ENCODE measurements around the gene SH3D19. TPM values are rescaled to one million over a fixed set of nuclear protein-coding genes. Genes with fewer than 3 reads are reported as not detected.
"Not testable (repeated sequence)": the region's sequence is repeated elsewhere in the genome, so short reads cannot be mapped to it uniquely, and the experiment has no call there.

Gene SH3D19
- total and polyA plus RNA-seq, 4 donors, result 22.1 to 69.2 (median 50.8) TPM

DNA sequence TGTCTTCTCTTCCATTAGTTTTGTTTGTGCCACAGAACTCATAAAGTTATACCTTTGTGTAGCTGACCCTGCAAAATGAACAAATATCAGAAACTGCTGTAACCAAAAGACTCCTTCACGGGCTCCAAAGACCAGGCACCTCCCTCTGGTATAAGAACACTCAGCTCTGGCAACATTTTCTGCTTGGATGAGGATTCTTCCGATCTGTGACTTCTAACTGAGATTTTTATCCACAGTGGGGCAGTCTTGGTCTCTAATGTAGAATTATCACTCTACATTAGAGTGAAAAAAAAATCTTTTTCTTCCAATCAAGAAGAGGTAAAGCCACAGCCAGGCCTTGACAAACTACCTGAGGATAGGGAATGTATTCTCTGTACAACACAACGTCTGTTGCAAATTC lies 86.9 kb downstream of the SH3D19 start:
- 38 to 53% methylated on average over 3 of the region's 3 CpGs for WGBS, 2 donors
- no peak for ATAC-seq (ENCODE audit: insufficient read depth, low FRiP score)
- H3K27ac ChIP-seq (ENCODE audit: low read depth in 1 of 2, low read length in 1 of 2), result no peak overlapping the region
- peaks cover 0 to 6% (median 4%) of the 10 kb centered on the region in 5 donors for H3K4me1 ChIP-seq (ENCODE audit: control insufficient read depth in 5 of 5, insufficient read depth in 5 of 5, low read length in 5 of 5)
- H3K36me3 ChIP-seq (ENCODE audit: control insufficient read depth in 4 of 4, insufficient read depth in 4 of 4, low read length in 4 of 4), result no peaks in the 10 kb centered on the region
- no peak overlapping the region for H3K4me3 ChIP-seq
- peaks cover 0 to 1% (median 0%) of the 10 kb centered on the region in 4 donors for H3K9me3 ChIP-seq (ENCODE audit: control insufficient read depth in 4 of 4, insufficient read depth in 3 of 4, low read length in 3 of 4)
- TF ChIP-seq, protein P1, sequence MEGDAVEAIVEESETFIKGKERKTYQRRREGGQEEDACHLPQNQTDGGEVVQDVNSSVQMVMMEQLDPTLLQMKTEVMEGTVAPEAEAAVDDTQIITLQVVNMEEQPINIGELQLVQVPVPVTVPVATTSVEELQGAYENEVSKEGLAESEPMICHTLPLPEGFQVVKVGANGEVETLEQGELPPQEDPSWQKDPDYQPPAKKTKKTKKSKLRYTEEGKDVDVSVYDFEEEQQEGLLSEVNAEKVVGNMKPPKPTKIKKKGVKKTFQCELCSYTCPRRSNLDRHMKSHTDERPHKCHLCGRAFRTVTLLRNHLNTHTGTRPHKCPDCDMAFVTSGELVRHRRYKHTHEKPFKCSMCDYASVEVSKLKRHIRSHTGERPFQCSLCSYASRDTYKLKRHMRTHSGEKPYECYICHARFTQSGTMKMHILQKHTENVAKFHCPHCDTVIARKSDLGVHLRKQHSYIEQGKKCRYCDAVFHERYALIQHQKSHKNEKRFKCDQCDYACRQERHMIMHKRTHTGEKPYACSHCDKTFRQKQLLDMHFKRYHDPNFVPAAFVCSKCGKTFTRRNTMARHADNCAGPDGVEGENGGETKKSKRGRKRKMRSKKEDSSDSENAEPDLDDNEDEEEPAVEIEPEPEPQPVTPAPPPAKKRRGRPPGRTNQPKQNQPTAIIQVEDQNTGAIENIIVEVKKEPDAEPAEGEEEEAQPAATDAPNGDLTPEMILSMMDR (IDR thresholded peaks at IDR 0.05; ENCODE audit: control extremely low read depth, extremely low read depth), result no peak
- no peaks in the 10 kb centered on the region for H3K27me3 ChIP-seq (ENCODE audit: control insufficient read depth in 3 of 3, insufficient read depth in 3 of 3, low read length in 2 of 3)
- H3K9ac ChIP-seq (ENCODE audit: insufficient read depth in 1 of 2, low read length in 2 of 2), result no peak overlapping the region
- DNase-seq, result peak in 2 of 3 donors; percentile 64 to 77

DNA sequence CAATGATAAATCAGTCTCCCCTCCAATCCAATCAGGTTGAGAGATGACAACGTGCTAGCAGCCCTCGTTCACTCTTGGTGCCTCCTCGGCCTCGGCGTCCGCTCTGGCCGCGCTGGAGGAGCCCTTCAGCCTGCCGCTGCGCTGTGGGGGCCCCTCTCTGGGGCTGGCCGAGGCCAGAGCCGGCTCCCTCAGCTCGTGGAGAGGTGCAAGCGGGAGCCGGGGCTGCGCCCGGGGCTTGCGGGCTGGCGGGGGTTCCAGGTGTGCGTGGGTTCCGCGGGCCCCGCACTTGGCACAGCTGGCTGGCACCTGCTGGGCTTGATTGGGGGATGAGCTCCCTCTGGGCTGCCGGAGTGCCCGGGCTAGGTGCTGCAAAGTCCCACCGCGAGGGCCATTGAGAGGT lies 89.4 kb downstream of the SH3D19 start:
- Histone ChIP-seq H3K4me1 (ENCODE audit: control insufficient read depth in 5 of 5, insufficient read depth in 5 of 5, low read length in 5 of 5) (peaks cover 0 to 11% (median 4%) of the 10 kb centered on the region in 5 donors), H3K9ac (ENCODE audit: insufficient read depth in 1 of 2, low read length in 2 of 2) (no peak overlapping the region), H3K36me3 (ENCODE audit: control insufficient read depth in 4 of 4, insufficient read depth in 4 of 4, low read length in 4 of 4) (no peaks in the 10 kb centered on the region), H3K9me3 (ENCODE audit: control insufficient read depth in 4 of 4, insufficient read depth in 3 of 4, low read length in 3 of 4) (peaks cover 0 to 1% (median 0%) of the 10 kb centered on the region in 4 donors), H3K27me3 (ENCODE audit: control insufficient read depth in 3 of 3, insufficient read depth in 3 of 3, low read length in 2 of 3) (no peaks in the 10 kb centered on the region), H3K4me3 (no peak overlapping the region), H3K27ac (ENCODE audit: low read depth in 1 of 2, low read length in 1 of 2) (no peak overlapping the region)
- TF ChIP-seq, protein P1 (IDR thresholded peaks at IDR 0.05; ENCODE audit: control extremely low read depth, extremely low read depth), result no peak
- ATAC-seq (ENCODE audit: insufficient read depth, low FRiP score), result no peak
- no peak for DNase-seq
- WGBS, 2 donors, result 97 to 98% methylated on average over 27 of the region's 27 CpGs

DNA sequence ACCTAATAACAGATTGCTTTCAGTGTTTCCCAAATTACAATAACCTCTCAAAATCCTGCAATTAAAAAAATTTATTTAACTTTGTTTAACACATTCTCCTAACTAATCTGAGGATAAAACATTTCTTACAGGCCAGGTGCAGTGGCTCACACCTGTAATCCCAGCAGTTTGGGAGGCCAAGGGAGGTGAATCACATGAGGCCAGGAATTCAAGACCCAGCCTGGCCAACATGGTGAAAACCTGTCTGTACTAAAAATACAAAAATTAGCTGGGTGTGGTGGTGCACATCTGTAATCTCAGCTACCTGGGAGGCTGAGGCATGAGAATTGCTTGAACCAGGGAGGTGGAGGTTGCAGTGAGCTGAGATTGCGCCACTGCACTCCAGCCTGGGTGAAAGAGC lies 90.0 kb downstream of the SH3D19 start:
- not testable (repeated sequence) for H3K9ac ChIP-seq (ENCODE audit: insufficient read depth in 1 of 2, low read length in 2 of 2); ATAC-seq (ENCODE audit: insufficient read depth, low FRiP score); H3K27ac ChIP-seq (ENCODE audit: low read depth in 1 of 2, low read length in 1 of 2); H3K4me3 ChIP-seq; DNase-seq; H3K9me3 ChIP-seq (ENCODE audit: control insufficient read depth in 4 of 4, insufficient read depth in 3 of 4, low read length in 3 of 4); H3K36me3 ChIP-seq (ENCODE audit: control insufficient read depth in 4 of 4, insufficient read depth in 4 of 4, low read length in 4 of 4); H3K27me3 ChIP-seq (ENCODE audit: control insufficient read depth in 3 of 3, insufficient read depth in 3 of 3, low read length in 2 of 3)
- H3K4me1 ChIP-seq (ENCODE audit: control insufficient read depth in 5 of 5, insufficient read depth in 5 of 5, low read length in 5 of 5), result peaks cover 0 to 11% (median 4%) of the 10 kb centered on the region in 5 donors
- WGBS, 2 donors, result 100% methylated on average over 1 of the region's 1 CpG

DNA sequence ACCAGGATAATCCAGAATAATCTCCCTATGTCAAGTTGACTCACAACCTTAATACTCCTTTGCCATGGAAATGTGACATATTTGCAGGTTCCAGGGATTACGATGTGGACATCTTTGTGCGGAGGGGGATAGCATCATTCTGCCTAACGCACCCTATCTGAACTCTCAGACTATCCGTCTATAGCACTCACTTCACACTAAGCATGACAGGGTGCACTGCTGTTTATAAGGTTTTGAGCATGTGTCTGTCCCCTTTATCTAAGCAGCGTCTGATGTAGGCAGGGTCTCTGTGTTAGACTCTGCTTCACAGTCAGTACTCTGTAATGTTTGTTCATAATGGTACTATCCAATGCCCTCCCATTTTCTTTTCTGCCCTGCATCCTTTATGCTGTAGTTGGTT lies 91.8 kb downstream of the SH3D19 start:
- H3K27ac ChIP-seq (ENCODE audit: low read depth in 1 of 2, low read length in 1 of 2), result no peak overlapping the region
- TF ChIP-seq, protein P1 (IDR thresholded peaks at IDR 0.05; ENCODE audit: control extremely low read depth, extremely low read depth), result no peak
- no peak overlapping the region for H3K4me3 ChIP-seq
- DNase-seq, result peak in 2 of 3 donors; percentile 22 to 30
- no peak overlapping the region for H3K9ac ChIP-seq (ENCODE audit: insufficient read depth in 1 of 2, low read length in 2 of 2)
- H3K27me3 ChIP-seq (ENCODE audit: control insufficient read depth in 3 of 3, insufficient read depth in 3 of 3, low read length in 2 of 3), result no peaks in the 10 kb centered on the region
- no peaks in the 10 kb centered on the region for H3K36me3 ChIP-seq (ENCODE audit: control insufficient read depth in 4 of 4, insufficient read depth in 4 of 4, low read length in 4 of 4)
- peaks cover 4 to 11% (median 4%) of the 10 kb centered on the region in 5 donors for H3K4me1 ChIP-seq (ENCODE audit: control insufficient read depth in 5 of 5, insufficient read depth in 5 of 5, low read length in 5 of 5)
- H3K9me3 ChIP-seq (ENCODE audit: control insufficient read depth in 4 of 4, insufficient read depth in 3 of 4, low read length in 3 of 4), result peaks cover 0 to 1% (median 0%) of the 10 kb centered on the region in 4 donors
- no peak for ATAC-seq (ENCODE audit: insufficient read depth, low FRiP score)
- 92 to 95% methylated on average over 5 of the region's 5 CpGs for WGBS, 2 donors

Measured in lung (tissue), 12 donors.